ENCODE data around the gene CARD6.
"Not testable (repeated sequence)": the region's sequence is repeated elsewhere in the genome, so short reads cannot be mapped to it uniquely, and the experiment has no call there.

The CARD6 gene

DNA sequence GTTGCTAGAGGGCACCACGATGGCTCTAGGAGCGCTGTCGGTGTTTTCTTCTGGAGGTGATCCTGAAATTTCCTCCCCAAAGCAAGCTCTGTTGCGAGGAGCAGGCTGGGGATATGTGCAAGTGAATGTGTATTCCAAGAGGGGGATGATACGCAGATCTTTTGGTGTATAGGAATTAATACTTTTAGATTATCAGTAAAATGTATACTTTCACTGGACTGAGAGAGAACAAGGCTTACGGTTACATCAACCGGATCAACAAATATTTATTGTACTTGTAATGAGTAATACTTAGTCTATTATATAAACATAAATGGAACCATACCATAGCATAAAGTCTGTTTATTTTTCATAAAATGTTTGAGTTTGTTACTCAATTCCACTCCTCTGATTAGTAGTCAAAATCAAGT, 42.4 kb upstream of the CARD6 start:
- TF ChIP-seq, protein P1, sequence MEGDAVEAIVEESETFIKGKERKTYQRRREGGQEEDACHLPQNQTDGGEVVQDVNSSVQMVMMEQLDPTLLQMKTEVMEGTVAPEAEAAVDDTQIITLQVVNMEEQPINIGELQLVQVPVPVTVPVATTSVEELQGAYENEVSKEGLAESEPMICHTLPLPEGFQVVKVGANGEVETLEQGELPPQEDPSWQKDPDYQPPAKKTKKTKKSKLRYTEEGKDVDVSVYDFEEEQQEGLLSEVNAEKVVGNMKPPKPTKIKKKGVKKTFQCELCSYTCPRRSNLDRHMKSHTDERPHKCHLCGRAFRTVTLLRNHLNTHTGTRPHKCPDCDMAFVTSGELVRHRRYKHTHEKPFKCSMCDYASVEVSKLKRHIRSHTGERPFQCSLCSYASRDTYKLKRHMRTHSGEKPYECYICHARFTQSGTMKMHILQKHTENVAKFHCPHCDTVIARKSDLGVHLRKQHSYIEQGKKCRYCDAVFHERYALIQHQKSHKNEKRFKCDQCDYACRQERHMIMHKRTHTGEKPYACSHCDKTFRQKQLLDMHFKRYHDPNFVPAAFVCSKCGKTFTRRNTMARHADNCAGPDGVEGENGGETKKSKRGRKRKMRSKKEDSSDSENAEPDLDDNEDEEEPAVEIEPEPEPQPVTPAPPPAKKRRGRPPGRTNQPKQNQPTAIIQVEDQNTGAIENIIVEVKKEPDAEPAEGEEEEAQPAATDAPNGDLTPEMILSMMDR (IDR thresholded peaks at IDR 0.05; ENCODE audit: control insufficient read depth, extremely low read depth, insufficient read depth): peak; percentile 26; the same call in 1 of the 2 replicates
- DNase-seq (ENCODE audit: low read depth): no peak
- peak overlapping the region; percentile 69 for H3K4me3 ChIP-seq (ENCODE audit: low read depth, low read length)

DNA sequence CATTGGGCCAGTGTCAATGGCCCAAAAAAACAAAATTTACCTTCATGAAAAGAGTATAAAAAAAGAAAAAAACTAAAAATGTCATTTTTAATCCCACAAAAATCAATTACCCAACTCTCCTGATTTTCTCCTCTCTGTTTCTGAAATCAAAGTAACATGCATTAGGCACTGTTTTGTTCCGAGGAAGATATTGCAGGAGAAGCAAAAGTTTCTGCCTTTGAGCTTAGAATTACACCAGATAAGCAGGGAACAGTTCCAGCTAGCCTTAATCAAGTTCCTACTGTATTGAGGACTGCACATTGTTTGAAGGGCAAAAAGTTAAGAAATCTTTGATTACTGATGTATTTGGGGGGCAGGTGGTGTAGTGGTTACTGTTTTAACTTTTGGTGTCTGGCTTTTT, 41.9 kb upstream of the CARD6 start:
- TF ChIP-seq, protein P1 (IDR thresholded peaks at IDR 0.05; ENCODE audit: control insufficient read depth, extremely low read depth, insufficient read depth): no peak
- peak overlapping the region; percentile 69 for H3K4me3 ChIP-seq (ENCODE audit: low read depth, low read length)
- DNase-seq (ENCODE audit: low read depth): no peak

DNA sequence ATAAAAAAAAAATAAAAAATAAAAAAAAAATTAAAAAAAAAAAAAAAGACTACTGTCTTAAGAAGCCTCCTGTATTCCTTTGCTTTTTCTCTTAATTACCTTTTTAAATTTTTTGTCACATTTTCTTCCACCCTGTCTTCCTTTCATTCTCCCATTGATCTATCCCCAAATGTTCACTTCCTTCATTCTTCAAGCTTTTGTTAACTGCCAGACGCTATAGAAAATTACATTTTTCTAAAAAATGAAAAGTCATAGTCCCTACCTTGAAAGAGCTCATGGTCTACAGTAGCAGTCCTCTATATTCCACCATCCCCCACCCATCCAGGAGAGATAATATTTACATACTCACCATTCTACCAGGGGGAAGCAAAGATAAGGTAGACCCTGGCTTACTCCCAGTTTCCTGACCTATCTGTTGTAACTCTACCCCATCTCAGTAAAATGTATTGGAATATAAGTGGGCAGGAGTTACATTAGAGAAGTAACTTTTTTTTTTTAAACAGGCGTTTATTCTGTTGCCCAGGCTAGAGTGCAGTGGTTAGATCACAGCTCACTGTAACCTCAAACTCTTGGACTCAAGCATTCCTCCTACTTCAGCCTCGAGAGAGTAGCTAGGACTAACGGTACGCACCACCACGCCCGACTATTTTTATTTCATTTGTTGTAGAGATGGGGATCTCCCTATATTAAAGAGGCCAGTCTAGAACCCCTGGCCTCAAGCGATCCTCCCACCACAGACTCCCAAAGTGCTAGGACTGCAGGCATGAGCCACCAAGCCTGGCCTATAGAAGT, 39.2 kb upstream of the CARD6 start:
- no peak for DNase-seq (ENCODE audit: low read depth)
- H3K4me3 ChIP-seq (ENCODE audit: low read depth, low read length): no peak overlapping the region
- TF ChIP-seq, protein P1 (IDR thresholded peaks at IDR 0.05; ENCODE audit: control insufficient read depth, extremely low read depth, insufficient read depth): no peak

DNA sequence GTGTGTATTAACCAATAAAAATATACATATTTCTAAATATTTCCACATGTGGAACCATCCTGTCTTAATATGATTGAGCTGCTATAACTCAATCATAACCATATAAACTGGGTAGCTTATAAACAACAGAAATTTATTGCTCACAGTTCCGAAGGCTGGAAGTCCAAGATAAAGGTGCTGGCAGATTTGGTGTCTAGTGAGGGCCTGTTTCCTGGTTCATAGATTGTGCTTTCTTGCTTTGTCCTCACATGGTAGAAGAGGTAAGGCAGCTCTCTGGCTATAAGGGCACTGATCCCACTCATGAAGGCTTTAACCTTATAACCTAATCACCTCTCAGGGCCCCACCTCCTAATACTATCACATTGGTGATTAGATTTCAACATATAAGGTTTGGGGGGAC, 29.0 kb upstream of the CARD6 start:
- H3K4me3 ChIP-seq (ENCODE audit: low read depth, low read length): no peak overlapping the region
- TF ChIP-seq, protein P1 (IDR thresholded peaks at IDR 0.05; ENCODE audit: control insufficient read depth, extremely low read depth, insufficient read depth): no peak
- DNase-seq (ENCODE audit: low read depth): no peak

DNA sequence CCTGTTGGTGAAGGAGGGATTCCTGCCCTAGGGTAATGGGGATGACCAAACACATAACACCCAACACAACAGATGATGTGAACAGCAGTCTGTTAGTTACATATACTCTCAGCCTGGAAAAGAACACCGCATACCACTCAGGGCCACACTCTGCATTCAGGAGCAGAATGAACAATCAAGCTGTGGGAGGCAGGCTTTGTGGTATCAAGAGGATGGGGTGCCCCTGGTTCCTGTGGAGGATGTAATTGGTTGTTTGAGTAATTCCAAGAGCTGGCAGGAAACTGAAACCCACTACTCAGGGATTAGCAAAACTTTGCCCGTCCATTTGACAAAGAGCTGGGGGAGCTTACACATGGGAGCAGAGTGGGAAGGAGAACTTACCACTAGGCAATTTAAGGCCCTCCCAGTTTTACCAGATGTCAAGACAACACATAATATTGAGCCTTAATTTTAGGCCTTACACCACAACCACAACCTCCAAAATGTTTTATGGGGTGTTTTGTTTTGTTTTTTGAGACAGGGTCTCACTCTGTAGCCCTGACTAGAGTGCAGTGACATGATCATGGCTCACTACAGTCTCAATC, 27.4 kb upstream of the CARD6 start:
- no peak overlapping the region for H3K4me3 ChIP-seq (ENCODE audit: low read depth, low read length)
- no peak for DNase-seq (ENCODE audit: low read depth)
- TF ChIP-seq, protein P1 (IDR thresholded peaks at IDR 0.05; ENCODE audit: control insufficient read depth, extremely low read depth, insufficient read depth): no peak

DNA sequence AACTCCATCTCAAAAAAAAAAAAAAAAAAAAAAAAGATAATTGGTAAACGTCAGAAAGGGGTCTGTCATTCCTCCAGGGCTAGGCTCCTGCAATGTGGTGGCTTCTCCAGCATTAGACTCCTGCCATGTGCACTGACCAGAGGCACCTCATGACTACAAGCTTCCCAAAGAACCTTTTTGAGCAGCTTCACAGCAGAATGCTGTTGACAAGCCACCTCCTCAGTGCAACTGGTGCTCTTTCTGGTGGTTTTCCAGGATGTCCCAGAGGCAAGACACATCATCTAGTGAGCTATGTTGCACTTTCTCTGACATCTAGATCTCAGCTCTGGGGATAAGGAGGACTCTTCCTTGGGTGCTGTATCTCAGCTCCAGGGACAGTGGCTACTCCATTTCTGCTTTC, 17.7 kb upstream of the CARD6 start:
- TF ChIP-seq, protein P1 (IDR thresholded peaks at IDR 0.05; ENCODE audit: control insufficient read depth, extremely low read depth, insufficient read depth): no peak
- no peak overlapping the region for H3K4me3 ChIP-seq (ENCODE audit: low read depth, low read length)
- no peak for DNase-seq (ENCODE audit: low read depth)

DNA sequence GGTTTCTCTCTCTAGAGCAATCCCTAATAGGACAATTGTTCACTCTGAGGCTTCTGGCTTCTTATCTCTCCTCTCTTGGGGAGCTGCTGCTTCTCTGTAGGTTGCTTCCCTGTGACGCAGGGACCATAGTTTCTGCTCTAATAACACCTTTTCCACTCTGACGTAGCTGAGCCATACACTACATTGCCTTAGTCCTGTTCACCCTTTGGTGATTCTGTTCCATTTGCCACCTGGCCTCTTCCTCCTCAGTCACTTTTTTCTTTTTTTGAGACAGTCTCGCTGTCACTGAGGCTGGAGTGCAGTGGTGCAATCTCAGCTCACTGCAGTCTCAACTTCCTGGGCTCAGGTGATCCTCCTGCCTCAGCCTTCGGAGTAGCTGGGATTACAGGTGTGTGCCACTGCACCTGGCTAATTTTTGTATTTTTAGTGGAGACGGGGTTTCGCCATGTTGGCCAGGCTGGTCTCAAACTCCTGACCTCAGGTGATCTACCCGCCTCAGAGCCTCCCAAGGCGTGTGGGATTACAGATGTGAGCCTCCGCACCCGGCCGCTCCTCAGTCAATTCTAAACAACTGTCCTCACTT, 15.6 kb upstream of the CARD6 start:
- not testable (repeated sequence) for DNase-seq (ENCODE audit: low read depth); H3K4me3 ChIP-seq (ENCODE audit: low read depth, low read length)

All from LNCaP clone FGC (cell line).